HEK293T (cell line): ENCODE data around the gene UVRAG.

Source experiments
- BHLHE40 ChIP-seq: fragments of 450-650 bp; IDR thresholded peaks from 2 replicates; pipeline ENCODE4 v1.6.1; 2016; ENCODE audit warnings: mild to moderate bottlenecking, moderate library complexity, borderline replicate concordance
- CTBP1 ChIP-seq: fragments of 450-650 bp; IDR thresholded peaks from 2 replicates; pipeline ENCODE4 v1.6.1; 2016; ENCODE audit warnings: borderline replicate concordance
- ELF4 ChIP-seq: fragments of 450-650 bp; IDR thresholded peaks from 2 replicates; pipeline ENCODE4 v1.6.1; 2017; ENCODE audit warnings: antibody characterized with exemption
- FOXA1 ChIP-seq: fragments of 450-650 bp; IDR thresholded peaks from 2 replicates; pipeline ENCODE4 v1.6.1; 2016; ENCODE audit warnings: mild to moderate bottlenecking
- FOXK2 ChIP-seq: fragments of 450-650 bp; IDR thresholded peaks from 2 replicates; pipeline ENCODE4 v1.6.1; 2016; ENCODE audit warnings: mild to moderate bottlenecking
- FOXM1 ChIP-seq: fragments of 450-650 bp; IDR thresholded peaks from 2 replicates; pipeline ENCODE4 v1.6.1; 2017; ENCODE audit warnings: mild to moderate bottlenecking, borderline replicate concordance
- HDGF ChIP-seq: fragments of 450-650 bp; IDR thresholded peaks from 2 replicates; pipeline ENCODE4 v1.6.1; 2017; ENCODE audit warnings: antibody characterized with exemption, borderline replicate concordance
- LEF1 ChIP-seq: fragments of 450-650 bp; IDR thresholded peaks from 2 replicates; pipeline ENCODE4 v1.6.1; 2017; ENCODE audit warnings: mild to moderate bottlenecking, borderline replicate concordance
- NFRKB ChIP-seq: fragments of 450-650 bp; IDR thresholded peaks from 2 replicates; pipeline ENCODE4 v1.6.1; 2016; ENCODE audit warnings: mild to moderate bottlenecking, moderate library complexity
- SP1 ChIP-seq: fragments of 450-650 bp; IDR thresholded peaks from 2 replicates; pipeline ENCODE4 v1.6.1; 2017
- SUZ12 ChIP-seq: fragments of 450-650 bp; IDR thresholded peaks from 2 replicates; pipeline ENCODE4 v1.6.1; 2016; ENCODE audit warnings: mild to moderate bottlenecking
- TARDBP ChIP-seq: fragments of 450-650 bp; IDR thresholded peaks from 2 replicates; pipeline ENCODE4 v1.6.1; 2016
- ZNF384 ChIP-seq: fragments of 450-650 bp; IDR thresholded peaks from 2 replicates; pipeline ENCODE4 v1.6.1; 2016

DNA sequence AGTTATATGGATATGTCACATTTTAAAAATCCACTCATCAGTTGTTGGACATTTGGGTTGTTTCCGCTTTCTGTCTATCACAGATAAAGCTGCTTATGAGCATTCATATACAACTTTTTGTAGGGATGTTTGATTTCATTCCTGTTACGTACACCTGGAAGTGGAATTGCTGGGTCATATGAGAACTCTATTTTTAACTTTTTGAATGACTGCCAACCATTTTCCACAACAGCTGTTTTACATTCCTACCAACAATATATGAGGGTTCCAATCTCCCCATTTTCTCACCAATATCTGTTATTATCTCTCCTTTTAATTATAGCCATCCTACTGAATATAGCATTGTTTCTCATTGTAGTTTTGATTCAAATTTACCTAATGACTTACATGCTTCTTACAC, 172.0 kb downstream of the UVRAG start:
- TF ChIP-seq SP1 (no peak), LEF1 (no peak), ELF4 (no peak), FOXM1 (no peak), HDGF (no peak), TARDBP (no peak), SUZ12 (no peak), BHLHE40 (no peak), FOXK2 (no peak), FOXA1 (no peak), NFRKB (no peak), CTBP1 (no peak), ZNF384 (no peak)
